HG03025 (cell line): Measurements from ENCODE around the gene THRAP3.

ENCODE experiments used
- ATAC-seq: cut with Tn5 transposase; IDR thresholded peaks from one replicate; pipeline ENCODE4 v1.9.1; 2021; ENCODE audit warnings: mild to moderate bottlenecking, moderate library complexity; ENCODE audit not compliant: unreplicated experiment, low FRiP score

Gene THRAP3

DNA sequence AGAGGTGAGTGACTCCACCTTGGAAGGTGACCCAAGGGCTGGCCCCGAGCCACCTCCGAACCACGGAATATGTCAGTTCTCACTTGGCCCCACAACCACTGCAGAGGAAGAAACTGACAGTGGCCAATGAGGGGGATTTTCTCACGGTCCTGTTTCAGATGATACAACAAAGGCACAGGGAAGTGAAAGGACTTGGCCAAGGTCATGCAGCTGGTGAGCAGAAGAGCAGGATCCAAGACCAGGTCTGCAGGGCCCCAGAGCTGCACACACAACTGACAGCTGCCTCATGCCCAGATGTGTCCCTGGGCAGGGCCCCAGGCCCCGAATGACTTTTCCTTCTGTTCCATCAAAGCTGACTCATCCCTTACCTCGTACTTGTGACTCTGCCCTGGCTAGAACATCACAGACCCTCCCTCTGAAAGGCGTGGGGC lies 125.0 kb downstream of the THRAP3 start:
- ATAC-seq: peak; percentile 53

DNA sequence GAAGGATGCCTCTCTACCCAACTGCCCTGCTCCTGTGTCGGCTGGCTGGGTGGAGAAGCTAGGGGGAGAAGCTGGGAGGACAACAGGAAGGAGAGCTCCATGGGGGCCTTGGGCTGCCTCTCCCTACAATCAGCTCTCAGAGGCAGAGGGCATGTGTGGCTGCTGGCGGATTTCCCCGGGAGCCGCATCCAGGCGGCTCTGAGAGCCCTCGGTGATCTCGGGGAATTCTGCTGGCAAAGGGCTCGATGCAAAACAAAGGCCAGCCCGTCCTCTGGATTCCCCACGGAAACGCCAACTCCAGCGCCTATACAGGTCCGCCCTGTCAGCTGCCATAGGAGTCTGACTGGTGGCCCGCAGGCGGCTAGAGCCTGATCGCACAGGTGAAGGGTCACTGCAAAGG lies 125.6 kb downstream of the THRAP3 start:
- ATAC-seq: no peak

DNA sequence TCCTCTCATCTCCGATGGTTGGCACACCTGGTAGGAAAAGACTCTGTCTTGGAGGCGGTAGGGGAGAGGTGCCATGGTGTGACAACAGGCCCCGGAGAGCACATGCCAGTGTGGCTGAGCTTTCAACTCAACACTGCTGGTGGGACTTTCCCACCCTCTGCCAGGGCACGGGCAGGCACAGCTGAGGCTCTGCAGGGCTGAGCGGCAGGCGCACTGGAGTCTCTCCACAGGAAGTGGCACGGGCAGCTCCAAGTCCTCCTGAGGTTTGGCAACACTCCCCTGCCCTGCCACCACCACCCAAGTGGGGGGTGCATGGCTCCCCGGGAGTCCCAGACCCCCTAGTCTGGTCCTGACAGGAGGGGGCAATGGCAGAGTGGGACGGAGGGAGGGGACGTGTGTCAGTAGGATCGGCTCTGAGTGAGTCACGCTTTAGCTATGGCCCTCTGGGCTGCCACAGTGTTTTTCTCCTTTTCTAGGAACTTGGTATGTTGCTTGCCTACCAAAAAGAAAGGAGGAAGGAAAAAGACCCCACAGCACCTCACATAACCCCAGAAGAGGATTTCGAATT lies 126.5 kb downstream of the THRAP3 start:
- ATAC-seq: no peak

DNA sequence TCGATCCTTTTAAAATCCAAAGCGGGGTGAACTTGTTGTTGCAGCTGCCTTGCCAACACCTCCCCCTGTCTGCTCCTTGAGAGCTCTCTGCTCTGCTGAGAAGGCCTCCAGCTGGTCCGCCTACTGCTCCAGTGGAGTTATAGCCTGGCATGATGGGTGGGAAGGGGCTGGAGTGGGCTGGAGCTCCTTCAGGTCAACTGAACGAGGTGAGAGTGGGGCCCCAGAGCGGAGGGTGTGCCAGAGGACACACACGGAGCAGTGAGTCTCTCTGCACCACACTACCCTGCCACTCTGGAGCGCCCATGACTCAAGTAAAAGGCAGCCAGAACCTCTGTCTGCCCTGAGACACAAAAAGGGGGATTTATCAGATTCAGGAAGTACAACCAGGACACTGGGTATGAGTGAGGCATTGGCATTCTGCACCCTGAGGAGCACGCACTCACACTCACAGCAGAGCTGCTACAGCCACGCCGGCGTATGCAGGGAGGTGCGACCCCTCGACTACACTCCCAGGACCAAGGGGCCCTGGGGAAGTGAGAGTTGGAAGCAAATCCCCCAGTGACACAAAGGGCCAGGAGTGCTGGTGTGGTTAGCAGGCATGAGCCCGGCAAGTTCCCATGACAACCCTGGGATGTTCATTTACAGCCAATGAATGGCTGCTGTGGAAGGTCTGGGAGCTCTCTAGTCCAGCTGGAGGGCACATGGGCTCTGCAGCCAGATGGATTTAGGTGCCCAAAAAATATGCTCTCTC lies 127.2 kb downstream of the THRAP3 start:
- ATAC-seq: no peak

DNA sequence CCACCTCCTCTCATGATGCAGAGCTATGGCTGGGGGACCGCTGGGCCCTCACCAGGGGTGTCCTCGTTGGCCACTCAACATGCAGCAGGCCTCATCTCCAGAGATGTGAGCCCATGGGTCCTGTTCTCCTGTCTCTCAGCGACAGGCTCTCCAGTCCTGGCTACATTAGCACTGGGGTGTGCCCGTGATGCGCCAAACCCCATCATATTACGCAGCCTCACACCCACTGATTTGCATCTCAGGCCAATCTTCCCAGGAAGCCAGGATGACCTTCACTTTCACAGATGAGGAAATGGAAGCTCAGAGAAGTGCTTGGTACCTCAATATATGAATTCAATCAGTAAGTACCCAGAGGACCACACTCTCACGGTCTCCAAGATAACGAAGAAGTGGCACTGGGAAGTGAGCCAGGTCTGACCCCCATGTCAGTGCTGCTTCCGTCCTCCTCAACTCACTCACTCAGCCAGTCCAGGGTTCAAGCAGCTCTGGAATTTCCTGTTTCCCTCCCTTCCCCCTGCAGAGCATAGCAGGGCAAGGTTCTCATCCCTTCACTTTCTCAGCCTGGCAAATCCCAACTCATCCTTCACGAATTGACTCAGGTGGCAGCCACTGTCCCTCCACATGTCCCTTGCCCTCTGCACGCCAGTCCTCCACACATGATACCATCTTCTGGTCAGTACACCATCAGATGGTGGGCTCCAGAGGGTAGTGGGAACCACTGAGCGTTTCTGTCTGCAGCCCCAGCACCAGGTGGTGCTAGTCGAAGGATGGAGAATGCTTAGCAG lies 128.1 kb downstream of the THRAP3 start:
- no peak for ATAC-seq

DNA sequence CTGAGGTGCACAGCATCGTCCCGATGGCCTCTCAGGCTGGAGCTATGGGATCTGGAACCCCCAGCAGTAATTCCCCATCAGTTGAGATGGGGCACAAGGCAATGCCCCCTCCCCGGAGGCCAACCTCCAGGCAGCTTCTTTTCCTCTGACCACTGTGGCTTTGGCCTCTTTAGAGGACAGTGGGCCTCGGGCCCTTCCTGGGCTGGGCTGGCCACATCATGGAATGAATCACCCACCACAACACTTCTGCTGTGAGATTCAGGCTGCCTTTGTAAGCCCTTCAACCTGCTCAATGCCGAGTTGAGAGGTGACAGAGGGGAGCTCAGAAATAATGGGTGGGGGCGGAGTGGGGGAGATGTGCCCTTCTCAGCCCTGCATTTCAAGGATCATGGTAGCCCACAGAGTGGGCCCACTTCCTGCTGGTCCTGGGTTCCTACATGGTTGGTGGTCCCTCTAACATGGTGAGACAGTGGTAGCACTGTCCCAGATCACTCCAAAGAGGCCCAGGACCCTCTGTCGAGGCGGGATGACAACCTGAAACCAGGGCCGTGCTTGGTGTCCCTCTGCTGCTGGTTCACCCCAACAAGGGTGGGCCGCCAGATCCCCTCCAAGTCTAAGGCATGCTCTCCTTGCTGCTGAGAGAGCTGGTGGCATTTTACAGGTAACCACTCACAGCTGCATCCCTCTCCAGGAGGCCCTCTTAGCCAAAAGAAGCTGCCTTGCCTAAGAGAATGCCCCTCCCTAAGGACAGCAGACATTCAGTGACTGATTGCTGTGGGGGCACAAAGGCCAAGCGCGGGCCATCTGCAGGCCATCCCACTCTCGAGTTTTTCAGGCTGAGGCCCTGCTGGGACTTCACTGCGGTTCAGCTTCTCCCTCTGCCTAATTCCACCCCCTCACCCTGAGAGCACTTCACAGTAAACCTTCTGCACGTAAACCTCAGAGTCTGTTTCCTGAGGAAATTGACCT lies 129.0 kb downstream of the THRAP3 start:
- no peak for ATAC-seq

DNA sequence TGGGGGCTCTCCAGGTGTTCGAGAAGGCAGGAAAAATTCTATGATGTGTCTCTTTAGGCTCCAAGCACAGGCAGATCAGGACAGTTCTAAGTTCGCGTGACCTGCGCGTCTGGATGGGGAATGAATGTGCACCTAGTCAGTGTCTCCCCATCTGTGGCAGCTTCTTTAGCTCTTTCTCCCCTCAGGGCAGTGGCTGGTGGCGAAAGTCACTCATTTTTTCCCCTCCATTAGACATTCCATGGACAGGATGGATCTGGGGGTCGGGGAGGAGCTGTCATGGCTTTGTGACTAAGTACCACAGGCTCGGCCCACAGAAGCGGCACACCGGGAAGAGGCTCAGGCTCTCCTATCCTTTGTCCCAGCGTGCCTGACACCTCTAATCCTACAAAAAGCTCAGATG lies 130.2 kb downstream of the THRAP3 start:
- no peak for ATAC-seq
